Right lobe of liver (tissue), 6 donors: ENCODE measurements around the gene TXNDC5. TPM values are rescaled to one million over a fixed set of nuclear protein-coding genes. Genes with fewer than 3 reads are reported as not detected.
"Not testable (repeated sequence)": the region's sequence is repeated elsewhere in the genome, so short reads cannot be mapped to it uniquely, and the experiment has no call there.

Source experiments
- ATAC-seq, 4 donors: fragments of 200-7000 bp; cut with Tn5 transposase; one replicate each; pipeline ENCODE4 v1.9.1; 2020; ENCODE audit warnings: mild to moderate bottlenecking in 4 of 4, moderate library complexity in 4 of 4
- DNase-seq, 3 donors: peaks; one replicate each; pipeline ENCODE4 v3.0.0-alpha.2; 2020
- H3K27ac ChIP-seq, 3 donors: fragments of 200-600 bp; one replicate each; pipeline ENCODE4 v1.8.0; 2022
- H3K27me3 ChIP-seq, 2 donors: fragments of 200-600 bp; one replicate each; pipeline ENCODE4 v1.8.0; 2022
- H3K36me3 ChIP-seq, 4 donors: fragments of 200-600 bp; sonication (generic) in 1 of 4; one replicate each; pipeline versions ENCODE4 v1.5.1 to v1.8.0; 2017 to 2022; ENCODE audit warnings: control low read depth in 1 of 4
- H3K4me1 ChIP-seq, 4 donors: fragments of 200-600 bp; sonication (generic) in 1 of 4; one replicate each; pipeline versions ENCODE4 v1.5.1 to v1.8.0; 2017 to 2022; ENCODE audit warnings: control low read depth in 1 of 4
- H3K4me3 ChIP-seq, 3 donors: fragments of 200-600 bp; one replicate each; pipeline ENCODE4 v1.8.0; 2022
- H3K9me3 ChIP-seq, 4 donors: fragments of 200-600 bp; sonication (generic) in 1 of 4; one replicate each; pipeline versions ENCODE4 v1.5.1 to v1.8.0; 2017 to 2022; ENCODE audit warnings: control low read depth in 1 of 4
- CTCF ChIP-seq, 4 donors: fragments of 200-600 bp in 3 of 4; fragments of 450-650 bp in 1 of 4; IDR thresholded peaks; one replicate each; pipeline versions ENCODE4 v1.5.1 to v1.8.0; 2016 to 2022; ENCODE audit warnings: antibody characterized with exemption in 4 of 4, mild to moderate bottlenecking in 2 of 4
- POLR2A ChIP-seq: fragments of 450-650 bp; IDR thresholded peaks from one replicate; pipeline ENCODE4 v1.6.1; 2017; ENCODE audit warnings: antibody characterized with exemption, mild to moderate bottlenecking
- WGBS: methylation state at CpG from one replicate; pipeline ENCODE4 v1.1.6; 2018; ENCODE audit warnings: low coverage, low lambda C conversion rate; ENCODE audit not compliant: insufficient coverage; ENCODE audit errors: missing lambda C conversion rate; 5-methylcytosine and 5-hydroxymethylcytosine counted together
- intact Hi-C, 2 donors: fragments of 100-400 bp; cut with DNase I; formaldehyde crosslinking; loops; one replicate each; pipeline versions ENCODE4 v1.11.2 to v1.14.1; 2022
- total RNA-seq, 6 experiments: library from RNA; depleted of rRNA in 2 of 6; stranded (reverse); fragments of >200 nt in 2 of 6; fragmentation: NEBNext Ultra II Directional in 3 of 6; extraction: Animal tissue kit (Norgen Biotek cat#: 25700) in 3 of 6; gene quantifications; one replicate each; pipeline versions ENCODE4 v1.1.0 to v1.2.4, GENCODE V29; 2016 to 2023
- donor health status: DM: no; HTN: yes; CAD: no.
- donor health status: DM: no; HTN: no; CAD: no.
- donor health status: DM: no; HTN: no; CAD: no.
- donor health status: DM: no; HTN: yes; CAD: no.
- donor health status: DM: no; HTN: yes; CAD: no.

TXNDC5 gene
- total RNA-seq, 6 experiments from 2014 or later, result 87.9 to 187 (median 133) TPM

- TF ChIP-seq CTCF (IDR thresholded peaks at IDR 0.05) (no peak), POLR2A (no peak)
- Histone ChIP-seq H3K4me1 (peaks cover 0 to 40% (median 11%) of the 10 kb centered on the region in 4 donors), H3K36me3 (peaks cover 1 to 74% (median 39%) of the 10 kb centered on the region in 4 donors), H3K9me3 (no peaks in the 10 kb centered on the region), H3K4me3 (no peak overlapping the region), H3K27me3 (no peaks in the 10 kb centered on the region), H3K27ac (peak overlapping the region in 1 of 3 donors; percentile 43)
- intact Hi-C loops, result no loop called here
- ATAC-seq, result peak in 3 of 4 donors; percentile 10 to 22 (median 21)
- 67% methylated on average over 2 of the region's 4 CpGs for WGBS
- DNase-seq, result no peak
Measured at GRCh38 chr6:7899889-7900213, 10.7 kb downstream of the TXNDC5 start.

- H3K27ac ChIP-seq, result peak overlapping the region in 1 of 3 donors; percentile 43
- WGBS, result 37% methylated on average over 5 of the region's 5 CpGs
- H3K4me3 ChIP-seq, result no peak overlapping the region
- intact Hi-C loops, result no loop called here
- DNase-seq (no peak), ATAC-seq (peak; percentile 63 to 85 (median 76))
- H3K27me3 ChIP-seq, result no peaks in the 10 kb centered on the region
- peaks cover 0 to 35% (median 8%) of the 10 kb centered on the region in 4 donors for H3K4me1 ChIP-seq
- peaks cover 4 to 77% (median 41%) of the 10 kb centered on the region in 4 donors for H3K36me3 ChIP-seq
- TF ChIP-seq POLR2A, result no peak
- TF ChIP-seq CTCF (IDR thresholded peaks at IDR 0.05), result peak; percentile 18 to 48 (median 26)
- no peaks in the 10 kb centered on the region for H3K9me3 ChIP-seq
Measured at GRCh38 chr6:7899101-7899888, 11.3 kb downstream of the TXNDC5 start.

GRCh38 chr6:7898193-7898586 is 12.4 kb downstream of the TXNDC5 start:
- H3K27me3 ChIP-seq, result not testable (repeated sequence)

GRCh38 chr6:7897461-7898192 is 13.0 kb downstream of the TXNDC5 start:
- Histone ChIP-seq H3K9me3 (no peaks in the 10 kb centered on the region), H3K27ac (no peak overlapping the region), H3K4me3 (no peak overlapping the region), H3K4me1 (peaks cover 0 to 34% (median 8%) of the 10 kb centered on the region in 4 donors), H3K36me3 (peaks cover 10 to 77% (median 45%) of the 10 kb centered on the region in 4 donors), H3K27me3 (no peaks in the 10 kb centered on the region)
- no peak for DNase-seq
- no peak for ATAC-seq
- whole genome bisulfite sequencing, result 86% methylated on average over 9 of the region's 9 CpGs
- intact Hi-C loops, result no loop called here
- TF ChIP-seq CTCF (IDR thresholded peaks at IDR 0.05) (no peak), POLR2A (no peak)

More at GRCh38 chr6:7898193-7898586, 12.4 kb downstream of the TXNDC5 start:
- intact Hi-C loops, H3K4me3 ChIP-seq, H3K27ac ChIP-seq, ATAC-seq, DNase-seq, H3K9me3 ChIP-seq: not testable (repeated sequence)
- Histone ChIP-seq H3K36me3 (peaks cover 5 to 77% (median 44%) of the 10 kb centered on the region in 4 donors), H3K4me1 (peaks cover 0 to 34% (median 8%) of the 10 kb centered on the region in 4 donors)
- 85% methylated on average over 8 of the region's 8 CpGs for WGBS
